GM19455 (cell line): Measurements from ENCODE around the gene MYZAP.

Source experiments
- ATAC-seq: cut with Tn5 transposase; IDR thresholded peaks from one replicate; pipeline ENCODE4 v1.9.1; 2021; ENCODE audit not compliant: unreplicated experiment

MYZAP gene

DNA sequence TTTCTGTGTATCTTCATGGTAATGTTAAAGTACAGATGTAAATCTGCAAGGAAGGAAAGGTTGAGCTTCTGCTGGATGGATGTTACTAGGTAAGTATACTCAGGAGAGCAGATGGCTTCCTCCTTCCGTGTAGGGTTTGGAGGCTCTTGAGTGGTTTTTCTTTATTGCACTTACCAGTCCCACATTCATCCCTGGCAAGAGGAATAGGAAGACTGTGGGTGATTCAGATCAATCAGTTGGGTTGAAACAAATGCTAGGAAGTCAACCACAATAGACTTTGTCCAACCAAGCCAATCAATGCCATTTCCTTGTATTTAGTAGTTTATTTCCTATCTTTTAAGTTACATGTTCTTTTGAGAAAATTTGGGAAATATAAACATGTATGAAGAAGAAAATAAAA lies 26.6 kb downstream of the MYZAP start:
- ATAC-seq: no peak

DNA sequence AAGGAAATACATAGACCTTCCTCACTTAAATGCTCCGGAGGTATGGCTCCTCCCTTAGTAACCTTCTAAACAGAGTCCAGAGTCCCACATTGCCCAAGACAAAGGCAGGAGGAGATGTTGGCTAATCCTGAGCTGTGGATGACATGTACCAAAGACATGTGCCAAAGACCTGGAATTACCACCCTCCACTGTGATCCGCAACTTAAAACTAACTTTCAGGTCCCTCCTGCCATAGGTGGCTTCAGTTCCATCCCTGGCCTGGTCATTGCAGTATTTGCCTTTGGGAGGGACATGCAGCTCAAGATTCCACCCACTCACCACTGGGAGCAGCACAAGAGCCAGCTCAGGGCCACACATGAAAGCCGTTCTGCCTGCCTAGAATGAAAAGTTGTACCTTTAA lies 28.0 kb downstream of the MYZAP start:
- ATAC-seq: no peak

DNA sequence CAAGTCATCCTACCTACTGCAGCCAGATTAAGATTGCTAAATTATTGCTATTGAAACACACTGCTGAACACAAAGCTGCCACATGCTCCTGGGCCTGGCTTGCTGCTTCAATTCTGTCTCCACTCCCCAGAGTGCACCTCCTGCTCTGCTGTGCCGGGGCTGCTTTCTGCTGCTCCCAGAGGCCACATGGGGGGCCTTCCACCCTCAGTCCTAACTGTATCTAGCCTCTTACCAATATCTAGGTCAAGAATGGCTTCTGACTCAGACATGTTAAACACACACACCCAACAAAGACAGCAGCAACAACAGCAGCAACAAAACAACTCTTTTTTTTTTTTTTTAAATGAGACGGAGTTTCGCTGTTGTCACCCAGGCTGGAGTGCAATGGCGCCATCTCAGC lies 33.0 kb downstream of the MYZAP start:
- ATAC-seq: no peak

DNA sequence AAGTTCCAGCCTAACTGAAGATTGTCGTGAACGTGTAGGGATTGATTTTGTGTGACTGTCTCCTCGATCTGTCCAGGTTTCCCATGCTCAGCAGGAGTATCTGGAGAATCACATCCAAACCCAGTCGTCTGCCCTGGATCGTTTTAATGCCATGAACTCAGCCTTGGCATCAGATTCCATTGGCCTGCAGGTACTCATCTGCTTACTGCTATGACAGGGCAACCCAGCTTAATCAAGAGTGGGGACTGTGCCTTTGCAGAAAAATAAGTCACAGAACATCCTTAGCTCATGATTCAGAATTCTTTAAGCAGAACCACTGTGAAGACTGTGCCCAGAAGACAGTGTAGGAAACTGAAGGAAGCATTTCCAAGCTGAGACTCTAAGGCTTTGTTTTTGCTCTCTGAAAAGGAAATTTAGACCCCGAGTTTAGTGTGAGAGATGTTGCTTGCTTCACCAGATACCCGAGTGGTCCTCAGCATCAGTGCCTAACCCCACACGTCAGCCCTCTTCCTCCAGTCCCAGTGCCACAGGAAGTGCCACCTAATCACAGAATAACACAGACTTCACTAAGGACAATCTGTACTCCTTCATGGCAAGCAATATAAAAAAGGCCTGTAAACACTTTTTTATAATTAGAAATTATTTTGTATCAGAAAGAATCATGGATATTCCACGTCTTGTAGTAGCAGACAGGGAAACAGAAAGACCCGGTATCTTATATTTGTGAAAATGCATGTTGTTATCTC lies 34.2 kb downstream of the MYZAP start:
- ATAC-seq: no peak

DNA sequence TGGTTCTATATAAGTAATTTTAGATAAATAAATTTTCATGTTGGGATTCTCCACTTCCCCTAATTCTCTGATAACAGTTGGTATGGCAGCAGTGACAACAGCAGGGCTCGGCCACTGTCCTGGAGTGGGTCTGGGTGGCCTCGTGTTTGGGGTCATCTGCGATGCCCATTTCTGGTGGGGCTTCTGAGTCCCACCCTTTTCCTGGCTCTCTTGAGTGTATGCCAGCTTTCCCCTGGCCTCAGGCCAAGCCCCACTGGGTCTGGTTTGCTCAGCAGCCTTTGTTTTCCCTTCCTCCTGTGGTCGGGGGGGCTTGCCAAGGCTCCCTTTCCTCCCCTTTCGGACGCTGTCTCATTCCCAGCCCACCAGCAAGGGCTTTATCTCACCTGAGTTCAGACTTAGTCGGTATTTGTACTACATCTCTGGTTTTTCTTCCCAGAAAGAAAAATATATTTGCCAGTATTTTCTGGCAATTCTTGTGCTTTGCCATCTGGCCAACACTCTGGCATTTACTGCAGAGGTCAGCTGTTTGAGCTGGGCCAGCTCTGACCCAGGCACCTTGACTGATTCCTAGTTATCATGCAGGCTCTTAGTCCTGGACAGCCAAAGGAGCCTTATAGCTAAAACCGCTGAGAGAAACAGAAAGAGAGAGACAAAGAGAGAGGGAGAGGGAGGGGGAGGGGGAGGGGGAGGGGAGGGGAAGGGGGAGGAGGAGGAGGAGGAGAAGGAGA lies 35.2 kb downstream of the MYZAP start:
- no peak for ATAC-seq

DNA sequence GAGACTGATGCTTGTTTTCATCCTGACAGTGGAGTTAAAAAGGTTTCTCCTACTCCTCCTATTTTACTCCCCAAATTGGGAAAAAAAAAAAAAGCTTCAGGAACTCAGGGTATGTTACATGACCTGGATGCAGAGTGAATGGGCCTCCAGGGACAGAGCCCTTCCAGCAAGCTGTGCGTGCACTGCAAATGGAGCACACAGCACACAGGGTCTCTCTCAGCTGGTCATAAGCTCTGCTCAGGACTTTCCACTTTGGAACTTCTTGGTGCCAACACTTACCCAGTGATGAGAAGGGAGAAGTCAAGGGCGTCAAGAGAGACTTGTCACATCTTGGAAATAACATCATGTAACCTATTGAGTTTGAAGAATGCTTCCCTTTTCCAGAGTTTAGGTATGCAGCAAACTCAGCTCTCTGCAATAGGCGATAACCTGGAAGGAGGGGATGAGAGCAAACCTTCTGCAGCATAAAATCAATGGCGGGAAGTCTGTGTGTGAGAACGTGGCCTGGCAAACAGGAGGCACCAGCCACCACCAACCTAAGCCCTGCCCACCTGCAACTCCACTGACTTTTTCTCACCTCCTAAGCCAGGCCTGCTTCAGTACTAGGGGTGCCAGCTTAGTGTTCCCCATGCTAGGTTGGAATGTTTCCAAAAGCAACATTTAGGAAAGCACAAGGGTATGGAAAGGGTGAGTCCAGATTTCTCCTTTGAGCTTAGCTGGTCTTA lies 39.8 kb downstream of the MYZAP start:
- ATAC-seq: no peak

DNA sequence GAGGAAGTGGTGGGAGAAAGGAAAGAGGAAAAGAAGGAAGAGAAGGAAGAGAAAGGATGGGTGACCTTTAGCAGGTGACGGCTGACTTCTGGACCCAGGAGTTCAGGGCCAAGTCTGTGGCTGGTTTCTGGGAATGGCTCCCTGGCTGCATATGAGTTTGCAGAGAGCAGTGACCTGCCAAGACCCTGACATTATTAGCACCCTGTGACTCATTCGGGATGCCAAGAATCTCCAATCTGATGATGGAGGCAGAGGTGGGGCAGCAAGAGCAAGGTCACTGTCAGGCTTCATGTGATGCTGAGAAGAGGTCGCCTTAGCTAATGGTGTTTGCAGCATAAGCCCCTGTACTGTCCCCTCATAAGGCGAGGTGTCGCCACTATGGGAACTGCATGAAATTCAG lies 42.6 kb downstream of the MYZAP start:
- ATAC-seq: no peak

DNA sequence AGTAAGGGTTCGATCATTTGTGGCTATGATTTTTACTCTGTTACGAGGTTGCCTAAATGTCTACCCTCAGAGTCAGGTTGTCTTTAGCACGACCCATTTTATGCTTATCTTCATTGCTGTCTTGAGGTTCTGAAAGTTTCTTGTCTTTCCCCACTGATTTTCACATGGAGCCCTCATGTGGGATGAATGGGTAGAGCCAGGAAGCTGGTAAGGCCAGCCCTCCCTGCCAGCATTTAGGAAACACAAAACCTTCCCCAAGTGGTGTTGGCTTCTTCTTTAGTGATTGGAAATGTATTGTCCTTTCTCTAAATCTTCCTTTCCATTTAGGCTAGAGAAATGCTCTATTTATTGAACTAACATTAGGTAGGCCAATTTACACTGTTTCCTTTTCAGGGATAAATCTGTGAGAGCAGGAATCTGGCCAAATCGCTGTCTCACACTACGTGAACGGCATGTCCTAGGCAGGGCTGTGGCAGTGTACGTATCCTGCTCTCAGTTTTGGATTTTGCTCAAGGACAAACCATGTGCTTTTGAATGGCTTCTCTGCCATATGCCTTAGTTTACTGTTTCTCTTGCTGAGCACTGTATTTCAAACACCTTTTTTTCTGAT lies 43.7 kb downstream of the MYZAP start:
- no peak for ATAC-seq

DNA sequence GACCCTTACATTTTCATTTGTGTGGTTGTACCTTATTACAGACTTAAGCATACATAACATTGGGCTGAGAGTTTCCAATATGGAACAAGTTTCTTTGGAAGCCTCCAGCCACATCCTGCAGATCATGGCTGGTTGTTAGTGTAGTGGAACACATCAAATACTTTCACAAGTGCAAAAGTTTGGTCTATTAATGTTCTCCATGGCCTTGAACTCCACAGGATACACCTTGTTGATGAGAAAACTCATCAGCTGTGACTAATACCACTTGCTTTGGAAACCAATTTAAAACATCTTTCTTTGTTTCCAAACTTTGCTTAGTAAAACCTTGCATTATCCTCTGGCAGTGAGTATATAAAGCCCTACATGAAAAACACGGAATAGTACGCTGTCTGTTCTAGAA lies 46.1 kb downstream of the MYZAP start:
- no peak for ATAC-seq

DNA sequence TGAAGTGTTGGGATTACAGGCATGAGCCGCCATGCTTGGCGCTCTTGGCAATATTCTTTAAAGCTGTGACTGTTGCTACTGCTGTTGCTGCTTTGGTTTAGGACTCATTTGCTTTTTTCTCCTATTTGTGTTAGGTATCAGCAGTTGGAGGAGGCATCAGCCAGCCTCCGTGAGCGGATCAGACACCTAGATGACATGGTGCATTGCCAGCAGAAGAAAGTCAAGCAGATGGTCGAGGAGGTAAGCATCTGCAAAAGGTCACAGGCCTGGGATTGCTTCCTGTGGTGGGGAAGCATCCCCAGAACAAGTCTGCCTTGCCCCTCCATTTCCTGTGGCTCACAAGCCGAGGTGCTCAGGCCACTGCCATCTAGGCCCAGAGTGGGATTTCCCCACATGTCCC lies 47.6 kb downstream of the MYZAP start:
- ATAC-seq: no peak

DNA sequence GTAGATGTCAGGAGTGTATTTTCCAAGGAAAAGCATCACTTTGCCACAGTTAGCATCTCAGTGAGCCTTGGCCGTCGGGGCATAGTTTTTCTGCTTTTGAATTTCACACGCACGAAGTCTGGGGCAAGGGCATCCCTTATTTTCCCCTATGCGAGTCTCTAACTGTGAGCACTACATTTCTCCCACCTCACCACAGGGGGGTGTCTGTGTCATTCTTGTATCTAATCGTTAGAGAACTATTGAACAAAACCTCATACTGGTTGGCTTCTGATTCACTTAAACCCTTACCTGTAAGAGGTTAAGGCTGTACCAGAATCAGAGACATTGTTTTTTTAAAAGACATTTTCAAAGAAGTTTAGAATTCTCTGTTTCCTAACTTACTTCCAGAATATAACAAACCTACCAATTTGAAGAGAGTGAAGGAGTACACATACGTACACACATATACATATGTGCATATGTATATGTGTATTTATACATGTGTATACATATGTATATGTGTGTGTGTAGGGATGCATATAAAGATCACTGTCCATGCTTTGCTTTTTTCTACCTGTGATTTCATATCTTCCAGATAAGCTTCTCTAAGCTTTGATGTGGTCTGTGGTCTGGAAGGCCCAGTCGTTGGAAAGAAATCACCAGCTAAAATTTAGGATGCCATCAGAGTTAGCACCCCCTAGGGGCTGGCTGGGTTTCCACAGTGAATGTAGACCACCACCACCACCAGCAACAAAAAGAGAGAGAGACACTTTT lies 49.4 kb downstream of the MYZAP start:
- no peak for ATAC-seq

DNA sequence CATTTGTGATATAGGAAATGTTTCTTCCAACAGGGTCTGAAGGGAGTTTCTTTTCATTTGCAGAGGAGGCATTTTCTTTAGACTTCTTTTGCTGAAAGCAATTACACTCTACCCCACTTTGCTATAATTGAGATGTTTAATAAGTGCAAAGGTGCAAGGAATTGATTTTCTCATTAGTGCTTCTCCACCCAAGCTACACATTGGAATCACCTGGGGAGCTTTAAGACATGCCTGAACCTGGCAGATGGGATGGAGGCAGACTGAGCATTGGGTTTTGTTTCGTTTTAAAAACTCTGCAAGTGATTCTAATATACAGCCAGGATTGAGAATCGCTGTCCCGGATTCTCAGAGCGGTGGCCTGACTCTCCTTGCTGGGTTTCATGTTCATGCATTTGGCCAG lies 52.1 kb downstream of the MYZAP start:
- no peak for ATAC-seq

DNA sequence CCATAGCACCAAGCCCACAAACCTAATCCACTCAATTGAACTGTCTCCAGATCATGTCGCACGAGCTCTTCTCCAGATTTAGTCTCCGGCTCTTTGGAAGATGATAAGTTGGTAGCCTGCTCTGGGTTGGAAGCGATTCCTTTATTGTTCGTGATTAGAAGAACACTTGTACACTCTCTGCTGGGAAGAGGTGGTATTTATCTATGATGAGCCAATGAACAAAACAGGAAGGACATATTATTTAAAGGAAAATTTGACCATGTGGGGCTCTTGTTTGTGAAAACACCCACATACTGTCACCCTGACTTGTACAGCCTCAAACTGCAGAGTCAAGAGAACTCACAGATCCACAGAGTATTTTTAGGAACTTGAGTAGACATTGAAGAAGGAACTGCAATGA lies 54.4 kb downstream of the MYZAP start:
- no peak for ATAC-seq

DNA sequence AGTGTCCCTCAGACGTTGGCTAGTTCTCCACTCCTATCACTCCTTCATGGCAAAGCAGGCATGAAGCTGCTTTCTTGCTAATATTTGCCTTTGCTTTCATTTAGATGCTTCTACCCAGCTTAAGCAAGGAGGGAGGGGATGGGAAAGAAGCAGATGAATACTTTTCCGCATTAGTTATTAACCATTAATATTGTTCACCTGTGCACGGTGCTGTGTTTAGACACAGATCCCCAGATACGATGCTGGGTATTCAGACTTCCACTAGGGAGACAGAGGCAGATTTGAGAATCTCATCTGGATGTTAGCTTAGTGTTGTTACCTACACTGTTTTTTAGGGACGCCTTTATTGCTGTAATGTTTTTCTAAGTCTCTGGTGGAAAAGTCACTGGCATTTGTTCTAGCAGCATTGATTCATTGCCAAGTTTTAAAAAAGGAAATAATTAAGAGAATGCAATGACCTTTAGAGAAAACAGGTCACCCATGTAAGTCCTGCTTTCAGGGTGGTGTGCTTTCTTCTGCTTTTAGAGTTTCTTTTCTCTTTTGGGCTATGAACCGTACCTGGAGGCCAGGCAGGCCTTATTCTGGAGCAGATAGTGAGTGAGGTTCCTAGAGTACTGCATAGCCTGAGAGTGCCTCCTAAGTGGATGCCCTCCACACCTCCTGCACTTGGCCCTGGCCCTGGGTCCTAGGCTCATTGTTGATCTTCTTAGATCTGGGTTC lies 55.5 kb downstream of the MYZAP start:
- ATAC-seq: no peak

DNA sequence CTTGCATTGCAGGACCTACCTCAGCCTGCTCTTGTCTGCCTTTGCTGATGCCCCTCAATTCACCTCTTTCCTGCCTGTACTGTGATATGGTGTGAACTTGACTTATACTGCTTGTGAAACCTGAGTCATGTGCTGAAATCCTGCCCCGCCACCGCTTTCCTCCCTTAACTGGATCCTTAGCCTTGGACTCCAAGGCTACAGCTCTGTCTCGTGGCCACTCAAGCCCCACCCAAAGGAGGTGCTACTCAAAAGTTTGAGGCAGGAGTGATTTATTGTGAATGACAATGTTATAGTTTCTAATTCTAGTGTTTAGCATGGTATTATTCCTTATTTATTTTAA lies 56.1 kb downstream of the MYZAP start:
- no peak for ATAC-seq

DNA sequence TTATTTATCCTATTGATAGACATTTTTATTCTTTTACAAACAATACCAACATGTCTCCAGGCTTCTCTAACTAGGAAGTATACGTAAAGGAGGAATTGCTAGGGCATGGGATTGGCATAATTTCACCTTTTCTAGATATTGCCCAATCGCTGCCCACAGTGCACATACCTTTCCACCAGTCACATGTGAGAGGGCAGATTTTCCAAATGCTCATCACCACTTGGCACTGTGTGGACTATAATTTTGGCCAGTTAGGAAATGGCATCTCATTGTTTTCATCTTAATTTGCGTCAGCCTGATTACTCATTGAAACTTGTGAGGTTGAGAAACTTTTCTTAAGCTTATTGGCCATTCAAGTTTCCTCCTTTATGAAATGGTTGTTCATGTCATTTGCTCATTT lies 57.4 kb downstream of the MYZAP start:
- ATAC-seq: no peak

DNA sequence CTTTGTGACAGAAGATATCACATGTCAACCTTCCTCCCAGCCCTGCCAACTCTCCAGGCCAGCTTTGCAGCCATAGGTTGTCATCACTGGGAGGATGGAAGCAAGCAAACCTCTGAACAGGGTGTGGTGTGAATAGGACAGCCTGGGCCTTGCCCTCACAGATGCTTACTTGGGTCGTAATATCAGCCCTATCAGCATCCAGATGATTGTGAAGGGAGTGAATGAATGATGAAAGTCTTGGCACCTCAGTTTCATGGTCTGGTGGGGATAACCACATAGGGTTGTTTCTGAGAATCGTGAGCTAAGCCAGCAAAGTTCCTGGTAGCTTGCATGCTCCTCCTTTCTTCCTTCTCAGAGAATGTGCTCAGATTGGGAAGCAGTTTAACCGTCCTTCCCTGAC lies 59.7 kb downstream of the MYZAP start:
- no peak for ATAC-seq

DNA sequence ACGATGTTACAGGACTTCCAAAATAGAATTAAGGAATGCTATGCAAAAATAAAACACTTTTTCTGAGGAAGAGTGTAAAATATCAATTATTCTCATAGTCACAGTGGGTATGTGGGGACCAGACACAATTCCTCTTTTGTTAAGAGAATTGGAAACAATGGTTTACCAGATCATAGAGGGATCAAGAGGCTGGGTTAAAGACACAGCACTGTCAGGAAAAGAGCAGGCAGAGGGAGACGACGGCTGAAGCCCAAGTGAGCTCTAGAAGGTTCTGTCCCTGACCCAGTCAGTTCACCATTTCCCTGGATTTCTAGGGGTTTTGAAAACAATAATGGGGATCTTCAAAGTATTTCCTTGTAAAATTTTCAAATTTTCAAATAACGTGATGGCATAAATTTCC lies 60.8 kb downstream of the MYZAP start:
- no peak for ATAC-seq

DNA sequence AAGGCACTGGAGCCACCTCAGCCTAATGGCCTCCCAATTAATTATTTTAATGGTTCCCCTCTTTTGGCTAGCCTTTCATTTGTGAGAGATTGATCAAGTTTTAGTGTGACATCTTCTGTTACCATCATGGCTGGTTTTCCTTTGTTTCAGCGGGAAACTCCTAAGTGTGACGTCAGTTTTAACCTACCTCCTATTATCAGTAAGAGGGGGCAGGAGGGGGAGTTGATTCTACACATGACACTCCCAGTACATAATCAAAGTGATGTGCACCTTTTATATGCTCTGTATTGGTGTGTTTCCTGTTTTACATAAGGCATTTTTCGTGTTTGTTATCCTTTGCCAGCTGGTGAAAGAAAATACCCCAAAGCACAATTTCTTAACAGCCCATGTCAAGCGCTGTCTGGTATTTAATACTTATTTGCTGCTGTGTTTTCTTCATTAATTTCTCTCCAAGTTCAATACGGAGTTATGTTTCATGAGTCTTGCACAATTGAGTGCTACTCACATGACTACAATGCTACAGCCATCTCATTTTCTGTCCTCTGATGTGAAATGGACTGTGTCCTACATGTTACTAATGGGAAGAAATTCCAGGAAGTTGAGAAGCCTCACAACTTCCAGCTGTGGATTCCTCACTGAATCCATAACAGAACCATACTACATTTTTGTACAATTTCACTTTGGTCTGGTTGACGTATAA lies 62.6 kb downstream of the MYZAP start:
- no peak for ATAC-seq

DNA sequence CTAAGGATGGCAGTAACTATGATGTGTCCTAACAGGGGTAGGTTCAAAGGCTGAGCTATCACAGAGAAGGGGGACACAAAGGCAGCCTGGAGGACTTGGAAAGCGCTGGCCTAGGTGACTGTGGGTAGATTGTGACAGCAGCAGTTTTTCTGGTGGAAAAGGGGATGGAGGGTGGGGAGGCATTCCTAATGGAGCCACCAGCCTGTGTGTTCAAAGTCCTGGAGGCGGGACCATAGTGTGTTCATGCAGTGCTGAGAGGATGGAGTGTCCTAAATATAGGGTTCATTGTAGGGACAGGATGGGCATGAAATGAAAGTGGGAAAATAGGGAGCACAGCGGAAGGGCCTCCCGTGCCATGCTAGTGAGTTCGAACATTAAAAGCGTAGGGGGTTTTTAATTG lies 63.3 kb downstream of the MYZAP start:
- no peak for ATAC-seq
